HG03060 (cell line): Measurements from ENCODE around the gene RRAS2.
"Not testable (repeated sequence)": the region's sequence is repeated elsewhere in the genome, so short reads cannot be mapped to it uniquely, and the experiment has no call there.

Experiments
- ATAC-seq: cut with Tn5 transposase; IDR thresholded peaks from one replicate; pipeline ENCODE4 v1.9.1; 2021; ENCODE audit warnings: low read depth, moderate number of reproducible peaks; ENCODE audit not compliant: unreplicated experiment

The RRAS2 gene

GRCh38 chr11:14373941-14374646, 15.1 kb upstream of the RRAS2 start:
- ATAC-seq, result no peak

- ATAC-seq, result no peak
Measured at GRCh38 chr11:14372011-14372410, 13.0 kb upstream of the RRAS2 start.

GRCh38 chr11:14371249-14371648, 12.3 kb upstream of the RRAS2 start:
- ATAC-seq, result no peak

- ATAC-seq, result no peak
Measured at GRCh38 chr11:14370496-14370895, 11.5 kb upstream of the RRAS2 start.

GRCh38 chr11:14369598-14369997, 10.6 kb upstream of the RRAS2 start:
- ATAC-seq, result no peak

- ATAC-seq, result no peak
Measured at GRCh38 chr11:14366936-14367335, 8.0 kb upstream of the RRAS2 start.

- no peak for ATAC-seq
Measured at GRCh38 chr11:14364322-14364721, 5.3 kb upstream of the RRAS2 start.

GRCh38 chr11:14362611-14363010, 3.6 kb upstream of the RRAS2 start:
- ATAC-seq, result no peak

- ATAC-seq, result no peak
Measured at GRCh38 chr11:14361951-14362350, 3.0 kb upstream of the RRAS2 start.

GRCh38 chr11:14360976-14361375, 2.0 kb upstream of the RRAS2 start:
- no peak for ATAC-seq

- no peak for ATAC-seq
Measured at GRCh38 chr11:14359501-14360031, 583 bp upstream of the RRAS2 start.

GRCh38 chr11:14357881-14358728, 878 bp downstream of the RRAS2 start:
- ATAC-seq, result no peak

- no peak for ATAC-seq
Measured at GRCh38 chr11:14356342-14356741, 2.6 kb downstream of the RRAS2 start.

- not testable (repeated sequence) for ATAC-seq
Measured at GRCh38 chr11:14354604-14355003, 4.4 kb downstream of the RRAS2 start.

GRCh38 chr11:14350716-14351238, 8.2 kb downstream of the RRAS2 start:
- no peak for ATAC-seq

GRCh38 chr11:14350215-14350614, 8.8 kb downstream of the RRAS2 start:
- ATAC-seq, result no peak

GRCh38 chr11:14347991-14348390, 11.0 kb downstream of the RRAS2 start:
- no peak for ATAC-seq

GRCh38 chr11:14347494-14347893, 11.5 kb downstream of the RRAS2 start:
- ATAC-seq, result no peak

GRCh38 chr11:14346303-14346955, 12.6 kb downstream of the RRAS2 start:
- no peak for ATAC-seq

GRCh38 chr11:14345668-14346067, 13.3 kb downstream of the RRAS2 start:
- no peak for ATAC-seq

- not testable (repeated sequence) for ATAC-seq
Measured at GRCh38 chr11:14345016-14345415, 14.0 kb downstream of the RRAS2 start.
